Transverse colon (tissue), 4 donors: ENCODE results near the gene PLA2G2C. TPM values are rescaled to one million over a fixed set of nuclear protein-coding genes. Genes with fewer than 3 reads are reported as not detected.
A peak's percentile ranks its signal among the peaks of the same experiment; 100 is the strongest.

Source experiments
- DNase-seq: peaks from one replicate; pipeline ENCODE4 v3.0.0-alpha.2; 2019
- H3K27ac ChIP-seq, 4 donors: fragments of 200-600 bp; sonication (generic); 2 replicates each; pipeline ENCODE4 v1.5.1; 2016 to 2018; ENCODE audit warnings: inconsistent platforms in 4 of 4
- H3K27me3 ChIP-seq: fragments of 200-600 bp; sonication (generic); 2 replicates; pipeline ENCODE4 v1.5.1; 2017; ENCODE audit warnings: inconsistent platforms
- H3K36me3 ChIP-seq, 4 donors: fragments of 200-600 bp; sonication (generic); 2 replicates each; pipeline ENCODE4 v1.5.1; 2017 to 2019; ENCODE audit warnings: inconsistent platforms in 4 of 4
- H3K4me1 ChIP-seq, 4 donors: fragments of 200-600 bp; sonication (generic); 2 replicates each; pipeline ENCODE4 v1.5.1; 2017 to 2020; ENCODE audit warnings: inconsistent platforms in 4 of 4
- H3K4me3 ChIP-seq, 4 donors: fragments of 200-600 bp; sonication (generic); 1 replicate in 1 of 4; 2 replicates in 3 of 4; pipeline versions ENCODE4 v1.5.1 to v1.6.1; 2017 to 2019; ENCODE audit warnings: inconsistent platforms in 4 of 4
- H3K9me3 ChIP-seq, 2 donors: fragments of 200-600 bp; sonication (generic); 2 replicates each; pipeline ENCODE4 v1.5.1; 2017 to 2019; ENCODE audit warnings: inconsistent platforms in 2 of 2
- EP300 ChIP-seq: sonication (generic); formaldehyde crosslinking; IDR thresholded peaks from one replicate; pipeline ENCODE4 v1.6.1; 2017; ENCODE audit warnings: antibody characterized with exemption, low read depth
- POLR2A ChIP-seq: fragments of 450-650 bp; IDR thresholded peaks from one replicate; pipeline ENCODE4 v1.6.1; 2016; ENCODE audit warnings: antibody characterized with exemption, mild to moderate bottlenecking, moderate library complexity
- POLR2AphosphoS5 ChIP-seq, 3 donors: sonication (generic); formaldehyde crosslinking; IDR thresholded peaks; one replicate each; pipeline ENCODE4 v1.6.1; 2016; ENCODE audit warnings: antibody characterized with exemption in 3 of 3
- WGBS, 2 donors: methylation state at CpG; one replicate each; pipeline ENCODE4 v1.1.5; 2018; ENCODE audit warnings: low coverage in 1 of 2; 5-methylcytosine and 5-hydroxymethylcytosine counted together
- in situ Hi-C, 4 donors: fragments of 200-750 bp; cut with MboI; loops; one replicate each; pipeline versions ENCODE4 v1.15.0 to v1.15.1; 2017; ENCODE audit warnings: low sequenced_read_pairs in 3 of 4, low pct_ligation_motif_present in 1 of 4, low pct_unique_long_range_greater_than_20kb in 1 of 4
- intact Hi-C: fragments of 100-400 bp; cut with DNase I; formaldehyde crosslinking; loops from one replicate; pipeline ENCODE4 v1.15.1; 2023; ENCODE audit warnings: low total_unique reads
- total RNA-seq, 4 donors: library from RNA; depleted of rRNA; stranded (reverse); fragments of >200 nt; gene quantifications; one replicate each; pipeline ENCODE4 v1.1.0, GENCODE V29; 2016
- TF ChIP-seq, protein P1 (sequence below), 5 experiments: fragments of 200-600 bp in 3 of 5; fragments of 450-650 bp in 2 of 5; sonication (generic) in 3 of 5; IDR thresholded peaks; 1 replicate in 2 of 5; 2 replicates in 3 of 5; pipeline ENCODE4 v1.5.1; 2016 to 2017; ENCODE audit warnings: antibody characterized with exemption in 5 of 5, inconsistent platforms in 3 of 5, mild to moderate bottlenecking in 2 of 5, moderate library complexity in 1 of 5

Gene PLA2G2C
- total RNA-seq, 4 donors from 2014 or later, result 0.14 to 4.1 (median 0.16) TPM; not detected in 1

DNA sequence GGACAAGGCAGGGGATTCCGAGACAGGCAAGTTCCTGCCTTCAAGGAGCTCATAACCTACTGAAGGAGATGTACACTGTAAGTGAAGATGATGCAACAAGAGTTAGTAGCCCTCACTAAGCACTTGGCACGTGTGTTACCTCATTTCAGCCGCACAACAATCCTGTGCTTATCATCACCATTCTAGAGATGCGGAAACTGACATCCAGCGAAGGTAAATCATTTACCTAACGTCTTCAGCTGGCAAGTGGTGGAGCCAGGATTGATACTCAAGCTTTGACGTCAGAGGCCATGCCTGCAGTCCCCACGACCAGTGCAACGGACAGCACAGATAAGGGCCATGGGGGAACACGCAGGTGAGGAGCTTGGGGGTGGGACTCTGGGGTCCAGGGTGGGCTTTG is 3.3 kb downstream of the PLA2G2C start:
- peak; percentile 49 for DNase-seq
- H3K27me3 ChIP-seq, result no peaks in the 10 kb centered on the region
- intact Hi-C loops, result no loop called here
- in situ Hi-C loops, result no loop called here
- H3K36me3 ChIP-seq, result no peaks in the 10 kb centered on the region
- H3K4me3 ChIP-seq, result no peak overlapping the region
- H3K27ac ChIP-seq, result peak overlapping the region; percentile 48 to 92 (median 82)
- WGBS, 2 donors, result 72% methylated on average over 7 of the region's 10 CpGs; no CpG with 5 or more reads in 1 of the 2 donors
- TF ChIP-seq EP300 (no peak), POLR2AphosphoS5 (IDR thresholded peaks at IDR 0.05) (peak in 1 of 3 donors; percentile 23), POLR2A (no peak)
- TF ChIP-seq, protein P1, sequence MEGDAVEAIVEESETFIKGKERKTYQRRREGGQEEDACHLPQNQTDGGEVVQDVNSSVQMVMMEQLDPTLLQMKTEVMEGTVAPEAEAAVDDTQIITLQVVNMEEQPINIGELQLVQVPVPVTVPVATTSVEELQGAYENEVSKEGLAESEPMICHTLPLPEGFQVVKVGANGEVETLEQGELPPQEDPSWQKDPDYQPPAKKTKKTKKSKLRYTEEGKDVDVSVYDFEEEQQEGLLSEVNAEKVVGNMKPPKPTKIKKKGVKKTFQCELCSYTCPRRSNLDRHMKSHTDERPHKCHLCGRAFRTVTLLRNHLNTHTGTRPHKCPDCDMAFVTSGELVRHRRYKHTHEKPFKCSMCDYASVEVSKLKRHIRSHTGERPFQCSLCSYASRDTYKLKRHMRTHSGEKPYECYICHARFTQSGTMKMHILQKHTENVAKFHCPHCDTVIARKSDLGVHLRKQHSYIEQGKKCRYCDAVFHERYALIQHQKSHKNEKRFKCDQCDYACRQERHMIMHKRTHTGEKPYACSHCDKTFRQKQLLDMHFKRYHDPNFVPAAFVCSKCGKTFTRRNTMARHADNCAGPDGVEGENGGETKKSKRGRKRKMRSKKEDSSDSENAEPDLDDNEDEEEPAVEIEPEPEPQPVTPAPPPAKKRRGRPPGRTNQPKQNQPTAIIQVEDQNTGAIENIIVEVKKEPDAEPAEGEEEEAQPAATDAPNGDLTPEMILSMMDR (IDR thresholded peaks at IDR 0.05), result no peak
- H3K4me1 ChIP-seq, result peaks cover 17 to 49% (median 39%) of the 10 kb centered on the region in 4 donors
- no peaks in the 10 kb centered on the region for H3K9me3 ChIP-seq

DNA sequence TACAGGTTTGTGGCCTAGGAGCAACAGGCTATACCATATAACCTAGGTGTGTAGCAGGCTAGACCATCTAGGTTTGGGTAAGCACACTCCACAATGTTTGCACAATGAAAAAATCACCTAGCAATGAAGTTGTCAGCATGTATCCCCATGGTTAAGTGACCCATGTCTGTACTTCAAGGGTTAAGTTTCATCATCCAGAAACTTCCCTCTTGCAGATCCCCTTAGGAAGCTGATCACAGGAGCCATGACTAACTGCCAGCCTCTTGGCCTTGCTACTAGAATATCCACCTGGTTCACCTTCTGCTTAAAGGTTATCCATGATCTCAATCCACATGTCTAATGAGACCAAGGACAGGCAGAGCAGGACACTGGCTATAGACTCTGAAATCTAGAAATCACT is 3.9 kb downstream of the PLA2G2C start:
- Histone ChIP-seq H3K27ac (peak overlapping the region in 3 of 4 donors; percentile 48 to 92 (median 87)), H3K9me3 (no peaks in the 10 kb centered on the region), H3K27me3 (no peaks in the 10 kb centered on the region), H3K4me3 (no peak overlapping the region), H3K36me3 (no peaks in the 10 kb centered on the region), H3K4me1 (peaks cover 19 to 44% (median 33%) of the 10 kb centered on the region in 4 donors)
- intact Hi-C loops, result no loop called here
- no peak for DNase-seq
- in situ Hi-C loops, result no loop called here
- no peak for TF ChIP-seq POLR2A
- TF ChIP-seq POLR2AphosphoS5 (IDR thresholded peaks at IDR 0.05), result no peak
- TF ChIP-seq, protein P1 (IDR thresholded peaks at IDR 0.05), result no peak
- no peak for TF ChIP-seq EP300

DNA sequence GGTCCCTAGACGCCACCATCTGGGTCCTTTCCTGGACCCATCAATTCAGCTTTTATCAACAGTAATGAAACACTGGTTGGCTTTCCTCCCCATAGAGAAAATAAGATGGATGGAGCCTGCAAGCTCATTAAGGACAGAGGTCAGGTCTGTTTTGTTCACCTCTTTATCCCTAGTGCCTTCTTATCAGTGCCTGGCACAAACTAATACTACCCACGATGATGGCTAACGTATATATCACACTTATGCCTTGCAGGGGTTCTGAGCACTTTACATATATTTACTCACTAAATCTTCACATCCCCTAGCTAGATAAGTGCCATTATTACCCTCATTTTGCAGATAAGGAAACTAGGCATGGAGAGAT is 5.5 kb downstream of the PLA2G2C start:
- Histone ChIP-seq H3K9me3 (no peaks in the 10 kb centered on the region), H3K36me3 (no peaks in the 10 kb centered on the region), H3K27me3 (no peaks in the 10 kb centered on the region), H3K27ac (no peak overlapping the region), H3K4me3 (no peak overlapping the region), H3K4me1 (peaks cover 11 to 28% (median 19%) of the 10 kb centered on the region in 4 donors)
- WGBS, 2 donors, result 68 to 75% methylated on average over 2 to 3 of the region's 3 CpGs
- DNase-seq, result no peak
- in situ Hi-C loops, result no loop called here
- TF ChIP-seq POLR2AphosphoS5 (IDR thresholded peaks at IDR 0.05), result no peak
- TF ChIP-seq POLR2A, result no peak
- TF ChIP-seq, protein P1 (IDR thresholded peaks at IDR 0.05), result no peak
- TF ChIP-seq EP300, result no peak
- intact Hi-C loops, result no loop called here

DNA sequence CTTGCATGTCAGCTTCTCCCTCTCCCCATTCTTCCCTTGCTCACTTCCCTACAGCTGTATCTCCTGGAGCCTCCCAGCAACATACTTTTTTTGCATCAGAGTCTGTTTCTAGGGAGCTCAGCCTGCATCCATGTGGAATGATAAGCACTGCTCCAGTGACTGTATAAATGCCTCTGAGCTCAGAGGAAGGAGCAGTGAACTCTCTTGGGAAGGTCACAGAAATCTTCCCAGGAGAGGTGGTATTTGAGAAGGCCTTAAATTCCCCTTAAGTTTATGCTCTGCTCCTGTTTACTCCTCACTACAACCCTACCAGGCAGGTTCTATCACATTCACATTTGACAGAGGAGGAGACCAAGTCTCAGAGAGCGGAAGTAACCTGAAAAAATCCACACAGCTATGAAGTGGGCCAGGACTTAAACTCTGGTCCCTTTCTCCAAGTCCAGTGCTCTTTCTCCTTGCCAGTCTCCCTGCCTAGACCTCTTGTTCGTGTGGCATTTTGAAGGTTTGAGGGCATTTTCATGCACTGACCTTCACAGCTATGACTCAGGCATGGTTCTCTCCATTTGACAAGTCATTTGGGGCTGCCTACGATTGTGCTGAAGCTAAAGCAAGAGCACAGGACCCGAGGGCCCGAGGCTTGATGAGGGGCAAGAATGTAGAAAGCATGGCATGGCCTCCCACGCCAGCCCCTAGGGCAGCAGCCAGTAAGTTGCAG is 6.0 kb downstream of the PLA2G2C start:
- H3K27ac ChIP-seq, result peak overlapping the region in 1 of 4 donors; percentile 40
- no peak for DNase-seq
- no peak overlapping the region for H3K4me3 ChIP-seq
- intact Hi-C loops, result no loop called here
- in situ Hi-C loops, result no loop called here
- H3K4me1 ChIP-seq, result peaks cover 6 to 22% (median 16%) of the 10 kb centered on the region in 4 donors
- H3K36me3 ChIP-seq, result no peaks in the 10 kb centered on the region
- H3K9me3 ChIP-seq, result no peaks in the 10 kb centered on the region
- no peak for TF ChIP-seq POLR2AphosphoS5 (IDR thresholded peaks at IDR 0.05)
- TF ChIP-seq, protein P1 (IDR thresholded peaks at IDR 0.05), result no peak
- TF ChIP-seq EP300, result no peak
- TF ChIP-seq POLR2A, result no peak
- 73% methylated on average over 6 of the region's 6 CpGs; no CpG with 5 or more reads in 1 of the 2 donors for WGBS, 2 donors
- H3K27me3 ChIP-seq, result no peaks in the 10 kb centered on the region
